ENCODE measurements around the gene PPFIA2.

DNA sequence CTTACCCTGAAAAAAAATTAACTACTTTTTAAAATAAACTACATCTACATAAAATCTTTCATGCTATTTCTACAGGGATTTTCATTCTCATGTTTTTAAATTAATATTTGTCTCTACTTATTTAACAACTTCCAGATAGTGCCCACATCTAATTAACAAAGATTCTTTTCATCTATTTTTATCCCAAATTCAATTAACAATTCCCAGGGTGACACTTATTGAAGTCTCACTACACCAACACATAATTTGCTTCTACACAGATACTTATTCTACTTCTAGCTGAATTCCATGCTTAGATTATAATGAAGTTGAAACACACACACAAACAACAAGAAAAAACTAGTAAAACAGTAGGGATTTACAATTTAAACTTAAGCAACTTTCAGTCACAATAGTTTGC lies 344.7 kb downstream of the PPFIA2 start:
- no peak for TF ChIP-seq POLR2A (IDR thresholded peaks at IDR 0.05)
- TF ChIP-seq, protein P1, sequence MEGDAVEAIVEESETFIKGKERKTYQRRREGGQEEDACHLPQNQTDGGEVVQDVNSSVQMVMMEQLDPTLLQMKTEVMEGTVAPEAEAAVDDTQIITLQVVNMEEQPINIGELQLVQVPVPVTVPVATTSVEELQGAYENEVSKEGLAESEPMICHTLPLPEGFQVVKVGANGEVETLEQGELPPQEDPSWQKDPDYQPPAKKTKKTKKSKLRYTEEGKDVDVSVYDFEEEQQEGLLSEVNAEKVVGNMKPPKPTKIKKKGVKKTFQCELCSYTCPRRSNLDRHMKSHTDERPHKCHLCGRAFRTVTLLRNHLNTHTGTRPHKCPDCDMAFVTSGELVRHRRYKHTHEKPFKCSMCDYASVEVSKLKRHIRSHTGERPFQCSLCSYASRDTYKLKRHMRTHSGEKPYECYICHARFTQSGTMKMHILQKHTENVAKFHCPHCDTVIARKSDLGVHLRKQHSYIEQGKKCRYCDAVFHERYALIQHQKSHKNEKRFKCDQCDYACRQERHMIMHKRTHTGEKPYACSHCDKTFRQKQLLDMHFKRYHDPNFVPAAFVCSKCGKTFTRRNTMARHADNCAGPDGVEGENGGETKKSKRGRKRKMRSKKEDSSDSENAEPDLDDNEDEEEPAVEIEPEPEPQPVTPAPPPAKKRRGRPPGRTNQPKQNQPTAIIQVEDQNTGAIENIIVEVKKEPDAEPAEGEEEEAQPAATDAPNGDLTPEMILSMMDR (IDR thresholded peaks at IDR 0.05), result no peak

Data from Peyer's patch (tissue), 4 donors.